Epidermal melanocyte (primary cell): ENCODE measurements around the gene SPAG9.
A peak's percentile ranks its signal among the peaks of the same experiment; 100 is the strongest.
"Not testable (repeated sequence)": the region's sequence is repeated elsewhere in the genome, so short reads cannot be mapped to it uniquely, and the experiment has no call there.

Experiments
- DNase-seq: peaks from one replicate; pipeline ENCODE4 v3.0.0; 2011; ENCODE audit warnings: low spot score; ENCODE audit not compliant: insufficient read length

SPAG9 gene

DNA sequence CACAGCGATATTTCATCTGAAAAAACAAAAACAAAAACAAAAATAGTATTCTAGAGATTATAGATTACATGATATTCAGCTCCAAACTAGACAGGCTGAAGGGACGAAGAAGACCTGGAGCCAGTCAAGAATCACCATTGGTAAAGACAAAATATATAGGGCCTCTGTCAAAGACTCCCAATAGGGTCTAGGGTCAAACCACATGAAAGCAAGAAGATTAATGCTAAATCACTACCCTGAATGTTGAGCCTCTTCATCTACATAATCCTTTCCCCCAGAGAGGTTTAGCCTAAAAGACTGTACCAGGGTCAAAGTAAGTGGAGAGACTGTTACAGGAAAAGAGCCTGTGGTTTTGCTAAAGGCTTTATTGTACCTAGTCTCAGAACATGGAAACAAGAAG is 21.9 kb upstream of the SPAG9 start:
- DNase-seq, result no peak

DNA sequence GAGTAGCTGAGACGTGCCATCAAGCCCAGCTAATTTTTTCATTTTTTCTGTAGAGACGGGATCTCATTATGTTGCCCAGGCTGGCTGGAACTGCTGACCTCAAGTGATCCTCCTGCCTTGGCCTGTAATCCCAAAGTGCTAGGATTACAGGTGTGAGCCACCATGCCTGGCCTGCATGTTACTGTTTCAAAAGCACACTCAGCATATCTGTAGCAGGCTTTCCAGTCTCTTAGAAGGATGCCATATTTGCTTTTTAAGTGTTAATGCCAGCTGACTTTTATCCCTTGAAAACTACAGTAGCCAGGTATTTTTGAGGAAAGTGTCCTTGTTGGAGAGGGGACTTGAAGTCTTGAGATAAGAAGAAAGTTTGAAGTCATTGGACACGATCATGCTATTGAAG is 15.3 kb upstream of the SPAG9 start:
- DNase-seq, result no peak

DNA sequence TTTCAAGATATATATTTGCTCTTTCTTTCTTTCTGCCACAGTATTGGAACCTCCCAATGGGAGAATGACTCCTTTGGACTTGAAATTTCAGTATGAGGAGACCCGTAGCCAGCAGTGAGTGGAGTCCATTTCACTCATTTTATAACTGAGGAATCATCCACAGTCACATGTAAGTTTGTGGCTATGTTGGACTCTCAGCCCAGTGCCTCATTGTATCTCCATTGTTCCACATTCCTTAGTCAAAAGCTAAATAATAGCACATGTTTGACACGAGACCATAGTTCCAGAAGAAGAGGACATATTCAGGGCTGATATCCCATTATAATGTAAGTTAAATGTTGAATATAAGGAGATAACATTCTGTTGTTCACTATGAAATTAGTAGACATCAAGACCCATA is 12.7 kb upstream of the SPAG9 start:
- DNase-seq, result no peak

DNA sequence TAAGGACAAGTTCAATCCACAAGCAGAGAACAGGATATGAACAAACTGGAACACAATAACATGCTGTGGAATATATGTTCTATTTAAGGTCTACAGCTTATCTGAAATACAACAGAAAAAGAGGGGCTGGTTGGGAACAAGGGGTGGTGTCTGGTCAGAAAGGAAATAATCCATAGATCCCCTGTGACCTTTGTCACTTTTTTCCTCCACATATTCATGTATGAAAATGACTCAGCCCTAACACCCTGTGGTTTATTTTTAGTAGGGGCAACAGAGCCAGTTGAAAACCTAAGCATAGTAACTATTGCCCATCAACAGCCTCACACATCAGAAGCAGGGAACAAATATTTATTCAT is 12.3 kb upstream of the SPAG9 start:
- DNase-seq, result no peak

DNA sequence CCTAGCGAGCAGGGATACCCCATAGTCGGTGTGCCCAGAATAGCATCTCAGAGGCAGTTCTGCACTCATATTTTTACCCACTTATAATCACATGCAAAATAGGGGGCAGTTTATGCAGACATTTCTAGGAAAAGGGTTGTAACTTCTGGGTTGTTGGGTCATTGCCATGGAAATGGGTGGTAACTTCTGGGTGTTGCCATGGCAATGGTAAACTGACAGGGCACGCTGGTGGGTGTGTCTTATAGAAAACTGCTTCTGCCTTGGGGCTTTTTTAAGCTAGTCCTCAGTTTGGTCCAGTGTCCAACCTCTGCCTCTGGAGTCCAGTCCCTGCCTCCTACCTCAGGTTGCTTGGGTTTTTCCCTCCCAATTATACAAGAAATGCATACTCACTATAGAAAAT is 7.4 kb upstream of the SPAG9 start:
- no peak for DNase-seq

DNA sequence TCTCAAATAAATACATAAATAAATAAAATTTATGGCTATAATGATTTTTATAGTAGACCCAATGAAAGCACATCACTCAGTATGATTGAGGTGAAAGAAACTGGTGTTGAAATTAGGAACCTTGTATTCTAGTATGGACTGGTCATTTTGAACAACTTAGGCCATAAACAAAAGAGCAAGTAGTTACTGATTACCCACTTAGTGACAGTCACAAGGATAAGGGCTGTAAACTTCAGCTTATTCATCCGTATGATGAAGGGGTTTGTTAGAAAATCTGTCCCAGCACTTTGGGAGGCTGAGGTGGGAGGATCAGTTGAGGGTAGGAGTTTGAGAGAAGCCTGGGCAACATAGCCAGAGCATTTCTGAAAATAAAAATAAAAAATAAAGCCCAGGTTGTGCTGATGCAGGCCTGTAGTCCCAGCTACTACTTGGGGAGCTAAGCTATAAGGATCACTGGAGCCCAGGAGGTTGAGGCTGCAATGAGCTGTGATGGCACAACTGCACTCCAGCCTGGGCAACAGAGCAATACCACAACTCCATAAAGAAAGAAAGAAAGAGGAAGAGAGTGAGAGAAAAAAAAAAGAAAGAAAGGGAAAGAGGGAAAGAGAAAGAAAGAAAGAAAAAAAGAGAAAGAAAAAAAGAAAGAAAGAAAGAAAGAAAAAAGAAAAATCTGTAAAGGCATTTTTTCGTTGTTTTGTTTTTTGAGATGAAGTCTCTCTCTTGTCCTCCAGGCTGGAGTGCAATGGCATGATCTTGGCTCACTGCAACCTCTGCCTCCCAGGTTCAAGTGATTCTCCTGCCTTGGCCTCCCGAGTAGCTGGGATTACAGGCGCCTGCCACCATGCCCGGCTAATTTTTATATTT is 4.2 kb upstream of the SPAG9 start:
- DNase-seq, result no peak

DNA sequence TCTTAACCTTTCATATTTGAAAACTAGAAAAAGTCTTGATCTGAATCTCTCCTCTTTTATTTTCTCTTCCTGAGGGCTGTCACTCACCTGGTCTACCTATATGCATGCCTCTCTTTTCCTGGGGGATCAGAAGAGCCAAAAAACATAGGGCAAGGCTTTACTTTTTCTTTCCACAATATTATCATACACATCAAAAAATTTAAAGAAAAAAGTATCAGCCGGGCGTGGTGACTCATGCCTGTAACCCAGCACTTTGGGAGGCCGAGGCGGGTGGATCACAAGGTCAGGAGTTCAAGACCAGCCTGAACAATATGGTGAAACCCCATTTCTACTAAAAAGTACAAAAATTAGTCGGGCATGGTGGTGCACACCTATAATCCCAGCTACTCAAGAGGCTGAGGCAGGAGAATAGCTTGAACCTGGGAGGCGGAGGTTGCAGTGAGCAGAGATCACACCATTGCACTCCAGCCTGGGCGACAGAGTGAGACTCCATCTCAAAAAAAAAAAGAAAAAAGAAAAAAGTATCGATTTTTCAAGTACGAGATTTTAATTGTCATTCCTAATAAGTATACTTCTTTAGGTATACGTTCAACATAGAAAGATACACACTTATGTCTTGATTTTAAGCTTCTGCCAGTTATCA is 1.9 kb upstream of the SPAG9 start:
- not testable (repeated sequence) for DNase-seq

DNA sequence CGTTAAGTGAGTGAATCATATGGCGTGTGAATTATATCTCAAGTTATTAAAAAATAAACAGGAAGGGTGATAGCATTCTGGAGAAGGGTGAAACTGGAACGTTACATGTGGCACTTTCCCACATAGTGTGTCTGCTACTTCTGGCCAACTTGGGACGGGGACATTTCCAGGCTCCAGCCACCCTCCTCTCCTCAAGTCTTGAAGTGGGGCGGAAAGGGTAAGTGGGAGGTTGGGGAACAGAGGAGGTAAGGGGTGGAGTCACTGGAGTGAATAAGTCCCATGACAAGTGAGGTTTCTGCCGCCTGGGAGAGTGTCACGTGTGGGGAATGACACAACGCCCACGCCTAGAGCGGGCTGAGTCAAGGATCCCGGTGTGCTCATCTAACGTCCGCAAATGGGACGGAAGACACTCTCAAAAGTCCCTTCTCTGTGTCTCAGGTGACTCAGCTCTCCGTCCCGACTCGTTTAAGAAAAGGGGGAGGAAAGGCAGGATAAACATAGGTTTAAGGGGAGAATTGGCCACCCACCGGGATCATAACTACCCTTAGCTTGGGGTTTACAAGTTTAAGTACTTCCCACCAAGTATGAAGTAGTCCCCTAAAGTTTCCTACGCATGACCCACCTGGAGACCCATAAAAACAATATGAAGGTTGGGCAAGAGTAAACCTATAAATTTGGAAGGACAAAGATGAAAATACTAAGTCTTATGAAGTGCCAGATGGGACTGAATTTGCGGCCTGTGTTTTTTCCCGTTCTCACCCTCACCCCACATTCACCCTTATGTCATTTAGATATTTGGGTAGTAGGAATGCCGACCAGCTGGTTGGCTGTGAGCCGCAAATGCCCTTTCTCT is 1.2 kb upstream of the SPAG9 start:
- DNase-seq, result peak; percentile 85

DNA sequence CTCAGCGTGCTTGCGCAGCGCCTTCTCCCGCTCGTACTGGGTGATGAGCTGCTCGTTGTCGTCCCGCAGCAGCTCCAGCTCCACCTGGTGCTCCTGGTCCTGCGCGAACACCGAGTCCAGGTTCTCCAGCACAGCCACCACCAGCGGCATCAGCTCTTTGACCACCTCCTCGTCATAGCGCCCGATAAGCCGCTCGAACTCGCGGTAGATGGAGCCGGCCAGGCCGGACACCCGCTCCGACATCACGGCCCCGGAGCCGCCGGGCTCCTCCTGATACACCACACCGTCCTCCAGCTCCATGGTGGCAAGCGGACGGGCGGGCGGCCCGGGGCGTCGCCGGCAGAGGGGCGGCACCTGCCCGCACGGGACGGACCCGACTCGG is 320 bp downstream of the SPAG9 start:
- no peak for DNase-seq

DNA sequence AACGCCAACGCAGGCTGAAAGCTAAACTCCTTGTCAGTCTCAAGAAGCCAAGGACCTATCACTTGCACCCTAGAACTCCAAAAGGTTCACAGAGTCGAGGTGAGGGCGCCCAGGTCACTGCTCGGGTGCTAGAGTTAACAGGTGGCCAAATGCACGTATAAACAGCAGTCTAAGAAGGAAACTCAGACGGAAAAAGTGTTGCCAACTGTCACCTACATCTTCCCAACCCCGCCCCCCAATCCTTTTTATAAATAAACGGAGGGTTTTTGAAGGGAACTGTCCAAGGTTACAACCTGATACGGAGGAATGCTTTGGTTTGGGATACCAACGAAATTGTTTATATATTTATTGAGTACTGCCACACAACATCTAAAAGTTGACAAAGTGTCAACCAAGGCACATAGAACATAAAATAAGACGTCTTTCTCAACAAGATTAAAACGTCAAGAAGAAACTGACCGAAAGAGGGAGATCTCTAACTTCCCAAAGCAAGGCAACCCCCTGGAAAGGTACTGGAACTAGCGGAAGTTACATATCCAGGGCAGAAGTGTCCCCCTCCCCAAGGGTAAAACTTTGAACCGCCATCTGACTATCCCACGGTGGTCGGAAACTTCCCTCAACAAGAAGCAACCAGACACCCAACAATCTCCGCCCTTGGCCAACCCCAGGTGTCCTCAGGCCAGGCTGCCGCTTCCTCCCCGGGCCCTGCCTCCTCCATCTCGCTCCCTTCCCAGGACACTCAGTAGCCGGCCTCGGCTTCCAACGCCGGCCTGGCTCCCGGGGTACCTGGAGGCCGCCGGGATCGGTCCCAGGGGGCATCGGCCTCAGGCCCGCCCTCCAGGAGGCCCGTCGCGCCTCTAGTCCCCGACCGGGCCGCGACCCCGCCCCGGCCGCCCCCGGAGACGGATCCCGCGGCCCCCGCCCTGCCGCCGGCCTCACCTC is 982 bp downstream of the SPAG9 start:
- no peak for DNase-seq

DNA sequence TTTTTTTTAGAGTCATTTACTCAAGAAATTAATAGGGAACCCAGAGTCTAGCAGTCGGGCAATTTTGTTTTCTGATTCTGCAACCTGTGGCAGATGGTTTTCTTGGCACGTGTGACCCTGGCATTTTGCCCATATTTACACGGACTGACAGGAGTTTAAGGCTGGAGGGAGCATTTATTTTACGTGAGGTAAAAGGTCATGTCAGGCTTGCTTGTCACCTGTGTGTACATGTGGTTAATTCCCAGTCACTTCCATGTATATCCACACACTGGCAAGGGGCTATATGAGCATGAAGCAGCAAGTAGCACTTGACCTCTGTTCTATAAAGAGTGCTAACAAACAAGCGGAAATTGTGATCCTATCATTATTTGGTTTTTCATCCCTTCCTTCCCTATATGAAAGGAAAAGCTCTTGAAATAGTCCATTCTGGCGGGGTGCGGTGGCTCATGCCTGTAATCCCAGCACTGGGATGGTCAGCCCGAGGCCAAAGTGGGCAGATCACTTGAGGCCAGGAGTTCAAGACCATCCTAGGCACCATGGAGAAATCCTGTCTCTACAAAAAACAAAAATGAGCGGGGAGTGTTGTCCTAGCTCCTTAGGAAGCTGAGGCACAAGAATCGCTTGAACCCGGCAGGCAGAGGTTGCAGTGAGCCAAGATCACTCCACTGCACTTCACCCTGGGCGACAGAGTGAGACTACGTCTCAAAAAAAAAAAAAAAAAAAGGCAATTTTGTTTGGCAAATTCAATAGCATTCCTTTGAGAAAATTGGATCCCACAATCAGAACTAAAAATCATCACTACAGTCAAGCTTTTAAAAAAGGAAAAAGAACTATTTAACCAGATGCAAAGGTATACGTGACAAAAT is 2.1 kb downstream of the SPAG9 start:
- DNase-seq, result no peak

DNA sequence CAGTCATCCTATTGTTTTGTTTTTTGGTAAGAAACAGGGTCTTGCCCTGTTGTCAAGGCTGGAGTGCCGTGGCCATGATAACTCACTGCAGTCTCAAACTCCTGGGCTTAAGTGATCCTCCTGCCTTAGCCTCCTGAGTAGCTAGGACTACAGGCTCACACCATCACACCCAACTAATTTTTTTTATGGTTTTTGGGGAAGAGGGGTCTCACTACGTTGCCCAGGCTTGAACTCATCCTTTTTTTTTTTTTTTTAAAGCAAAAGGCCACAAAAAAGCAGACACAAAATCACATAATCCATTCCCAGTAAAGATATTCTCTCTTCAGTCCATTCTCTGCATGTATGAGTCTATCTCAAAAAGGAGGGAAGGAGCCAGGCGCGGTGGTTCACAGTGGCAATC is 5.5 kb downstream of the SPAG9 start:
- no peak for DNase-seq

DNA sequence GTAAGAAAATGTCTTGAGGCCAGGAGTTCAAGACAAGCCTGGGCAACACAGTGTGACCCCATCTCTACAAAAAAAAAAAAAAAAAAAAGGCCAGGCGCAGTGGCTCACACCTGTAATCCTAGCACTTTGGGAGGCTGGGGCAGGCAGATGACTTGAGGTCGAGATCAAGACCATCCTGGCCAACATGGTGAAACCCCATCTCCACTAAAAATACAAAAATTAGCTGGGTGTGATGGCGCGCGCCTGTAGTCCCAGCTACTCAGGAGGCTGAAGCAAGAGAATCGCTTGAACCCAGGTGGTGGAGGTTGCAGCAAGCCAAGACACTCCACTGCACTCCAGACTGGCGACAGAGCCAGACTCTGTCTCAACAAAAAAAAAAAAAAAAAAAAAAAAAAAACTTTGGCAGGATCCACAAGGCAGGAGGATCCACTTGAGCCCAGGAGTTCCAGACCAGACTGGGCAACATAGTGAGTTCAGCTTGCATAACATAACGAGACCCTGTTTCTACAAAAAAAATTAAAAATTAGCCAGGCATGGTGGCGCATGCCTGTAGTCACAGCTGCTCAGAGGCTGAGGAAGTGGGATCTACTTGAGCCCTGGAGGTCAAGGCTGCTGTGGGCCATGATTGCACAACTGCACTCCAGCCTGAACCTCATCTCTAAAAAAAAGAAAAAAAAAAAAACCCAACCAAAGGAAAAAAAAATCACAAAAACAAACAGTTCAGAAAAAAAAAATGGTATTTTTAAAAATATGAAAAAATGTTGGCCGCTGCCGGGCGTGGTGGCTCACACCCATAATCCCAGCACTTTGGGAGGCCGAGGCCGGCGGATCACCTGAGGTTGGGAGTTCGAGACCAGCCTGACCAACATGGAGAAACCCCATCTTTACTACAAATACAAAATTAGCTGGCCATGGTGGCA is 8.1 kb downstream of the SPAG9 start:
- DNase-seq, result not testable (repeated sequence)

DNA sequence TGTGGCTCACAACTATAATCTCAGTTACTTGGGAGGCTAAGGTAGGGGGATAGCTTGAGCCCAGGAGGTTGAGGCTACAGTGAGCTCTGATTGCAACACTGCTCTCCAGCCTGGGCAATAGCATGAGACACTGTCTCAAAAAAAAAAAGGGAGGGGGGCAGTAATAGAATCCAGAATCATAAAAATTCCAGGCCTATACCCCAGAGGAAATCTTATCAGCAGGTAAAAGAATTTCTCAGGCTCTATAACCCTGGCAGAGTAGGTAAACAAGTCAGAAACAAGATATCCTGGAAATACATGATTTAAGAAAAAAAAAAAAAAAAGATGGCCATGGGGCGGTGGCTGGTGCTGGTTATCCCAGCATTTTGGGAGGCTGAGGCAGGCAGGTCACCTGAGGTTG is 12.9 kb downstream of the SPAG9 start:
- no peak for DNase-seq

DNA sequence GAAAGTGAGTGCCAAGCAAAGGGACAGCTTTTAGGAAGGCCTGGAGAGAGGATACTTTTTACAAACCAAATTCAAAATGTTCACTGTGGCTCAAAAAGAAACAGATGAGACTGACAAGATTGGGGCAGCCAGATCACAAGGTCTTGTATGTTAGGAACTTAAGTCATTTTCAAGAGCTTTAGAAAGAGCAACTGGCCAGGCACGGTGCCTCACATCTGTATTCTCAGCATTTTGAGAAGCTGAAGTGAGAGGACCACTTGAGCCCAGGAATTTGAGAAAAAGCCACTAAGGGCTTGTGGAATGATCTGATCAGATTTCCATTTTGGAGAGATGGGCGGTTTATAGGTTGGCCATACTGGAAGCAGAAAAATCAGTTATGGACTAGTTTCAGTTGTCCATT is 17.2 kb downstream of the SPAG9 start:
- no peak for DNase-seq

DNA sequence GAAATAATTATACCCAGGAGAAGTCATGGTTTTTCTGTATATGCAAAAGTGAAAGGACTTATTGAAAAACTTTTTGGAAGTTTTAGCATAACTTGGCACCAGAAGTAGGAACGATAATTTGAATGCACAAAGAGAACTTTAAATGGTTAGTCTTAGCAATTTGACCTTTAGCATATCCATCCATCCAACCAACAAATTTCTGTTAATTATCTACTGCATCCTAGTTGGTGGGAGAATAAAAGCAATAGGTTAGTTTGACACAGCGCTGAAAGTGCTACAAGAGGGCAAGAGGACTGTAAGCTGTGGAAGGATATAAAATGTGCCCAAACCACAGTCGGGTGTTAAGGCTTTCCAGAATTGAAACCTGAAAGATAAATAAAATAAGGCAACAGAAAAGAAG is 17.6 kb downstream of the SPAG9 start:
- DNase-seq, result no peak

DNA sequence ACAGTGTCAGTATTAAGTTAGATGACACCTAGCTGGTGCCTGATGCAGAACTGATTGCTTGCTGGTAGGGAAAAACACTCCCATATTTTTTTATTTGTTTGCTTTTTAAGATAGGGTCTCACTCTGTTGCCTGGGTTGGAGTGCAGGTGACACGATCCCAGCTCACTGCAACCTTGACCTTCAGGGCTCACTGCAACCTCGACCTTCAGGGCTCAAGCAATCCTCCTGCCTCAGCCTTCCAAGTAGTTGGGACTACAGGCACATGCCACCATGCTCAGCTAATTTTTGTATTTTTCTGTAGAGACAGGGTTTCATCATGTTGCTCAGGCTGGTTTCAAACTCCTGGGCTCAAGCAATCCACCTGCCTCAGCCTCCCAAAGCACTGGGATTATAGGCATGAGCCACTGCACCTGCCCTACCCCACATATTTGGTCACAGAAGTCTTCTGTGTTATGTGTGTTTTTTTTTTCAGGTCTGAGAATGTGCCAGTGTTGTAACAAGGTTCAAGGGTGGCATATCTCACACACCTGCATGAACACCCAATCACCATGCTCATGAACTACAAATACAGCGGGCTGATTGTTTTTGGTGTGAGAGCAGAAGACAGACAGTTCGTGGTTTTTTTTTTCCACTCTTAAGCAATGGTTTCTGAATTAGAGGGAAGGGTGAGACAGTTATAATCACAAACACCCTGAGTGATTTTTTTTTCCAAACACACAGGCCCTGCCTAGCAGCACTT is 22.8 kb downstream of the SPAG9 start:
- DNase-seq, result no peak

DNA sequence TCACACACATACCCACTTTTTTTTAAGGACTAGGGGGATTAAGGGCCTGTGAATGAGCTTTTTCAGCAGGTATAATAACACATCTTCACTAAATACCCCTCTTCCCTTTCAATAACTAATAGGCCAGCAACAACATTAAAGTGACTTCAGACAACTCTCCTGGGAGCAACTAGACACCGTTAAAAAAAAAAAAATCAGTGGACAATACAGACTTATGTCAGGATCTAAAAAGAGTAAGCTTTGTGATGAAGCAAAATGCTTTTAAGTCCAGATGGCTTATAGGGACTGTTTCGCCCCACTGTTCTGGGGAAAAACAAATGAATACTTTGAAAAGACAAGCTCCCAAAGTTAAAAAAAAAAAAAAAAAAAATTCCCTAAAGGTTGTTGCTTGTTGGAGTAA is 29.0 kb downstream of the SPAG9 start:
- no peak for DNase-seq
